SH-SY5Y (cell line): ENCODE results near the gene G0S2.

ENCODE experiments used
- GATA2 ChIP-seq: IDR thresholded peaks from 2 replicates; pipeline ENCODE4 v1.6.1; 2011; ENCODE audit warnings: mild to moderate bottlenecking, low read depth, low read length
- GATA3 ChIP-seq: IDR thresholded peaks from 2 replicates; pipeline ENCODE4 v1.6.1; 2011; ENCODE audit warnings: low read depth, mild to moderate bottlenecking, low read length, moderate library complexity

DNA sequence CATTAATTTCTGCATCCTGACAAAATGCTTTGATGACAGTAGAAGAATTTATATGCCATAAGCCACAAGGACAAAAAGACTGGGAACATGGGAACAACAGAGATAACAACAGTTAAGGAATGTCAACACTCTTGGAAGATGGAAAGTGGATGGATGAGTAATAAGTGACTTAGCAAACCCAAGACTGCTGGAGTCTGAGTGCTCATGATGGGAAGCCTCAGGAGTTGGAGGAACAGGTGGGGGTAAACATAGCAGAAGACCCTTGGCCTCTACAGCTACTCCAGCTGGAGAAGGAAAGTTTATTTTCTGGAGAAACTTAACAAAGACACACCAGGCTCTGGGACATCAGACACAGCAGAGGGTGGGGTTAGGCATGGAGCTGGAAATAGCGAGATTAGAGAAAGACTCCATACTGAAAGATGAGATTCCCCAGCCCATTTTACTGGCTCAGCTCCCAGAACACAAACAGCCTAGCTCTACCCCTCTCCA is 13.6 kb downstream of the G0S2 start:
- TF ChIP-seq GATA2: no peak
- TF ChIP-seq GATA3: no peak
